Measurements from ENCODE around the gene TBC1D5. TPM values are rescaled to one million over a fixed set of nuclear protein-coding genes. Genes with fewer than 3 reads are reported as not detected.

The TBC1D5 gene
- total and polyA plus RNA-seq, 10 donors = 6.4 to 140 (median 97.1) TPM

DNA sequence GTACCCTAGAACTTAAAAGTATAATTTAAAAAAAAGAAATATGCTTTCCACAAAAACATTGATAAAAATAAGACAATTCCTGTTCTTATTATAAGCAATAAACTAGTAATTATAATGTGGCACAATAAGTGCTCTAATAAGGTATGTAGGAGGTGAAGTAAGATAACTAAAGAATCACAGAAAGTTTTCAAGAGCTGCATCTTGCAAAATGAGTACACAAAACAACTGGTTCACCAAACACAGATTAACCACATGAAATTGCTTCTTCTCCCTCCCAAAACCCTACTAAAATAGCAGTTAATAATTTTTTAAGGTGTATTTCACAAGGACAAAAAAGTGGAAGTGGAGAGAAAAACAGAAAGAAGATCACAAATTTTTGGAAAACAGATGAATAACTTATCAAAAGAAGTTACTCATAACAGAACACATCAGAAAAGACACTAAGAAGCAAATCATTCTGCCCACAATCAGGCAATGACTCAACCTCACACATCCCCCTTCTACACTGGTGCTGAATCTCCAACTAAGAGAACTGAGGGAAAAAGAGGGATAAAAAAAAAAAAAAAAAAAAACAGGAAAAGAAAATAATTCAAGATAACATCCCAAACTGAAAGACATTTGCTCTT, 64.2 kb downstream of the TBC1D5 start:
- Histone ChIP-seq H3K27me3 (replicated peaks in 1 of 7) (no peaks in the 10 kb centered on the region), H3K9me3 (no peaks in the 10 kb centered on the region), H3K4me1 (peaks cover 0 to 2% (median under 1%) of the 10 kb centered on the region in 6 donors), H3K4me3 (no peak overlapping the region), H3K36me3 (peaks cover 0 to 2% (median 0%) of the 10 kb centered on the region in 6 donors), H3K27ac (no peak overlapping the region)
- intact Hi-C loops (cut with DNase I; ENCODE audit: low total_unique reads) = no loop called here
- DNase-seq = no peak
- TF ChIP-seq POLR2AphosphoS5 (IDR thresholded peaks at IDR 0.05) = no peak
- TF ChIP-seq, protein P1, sequence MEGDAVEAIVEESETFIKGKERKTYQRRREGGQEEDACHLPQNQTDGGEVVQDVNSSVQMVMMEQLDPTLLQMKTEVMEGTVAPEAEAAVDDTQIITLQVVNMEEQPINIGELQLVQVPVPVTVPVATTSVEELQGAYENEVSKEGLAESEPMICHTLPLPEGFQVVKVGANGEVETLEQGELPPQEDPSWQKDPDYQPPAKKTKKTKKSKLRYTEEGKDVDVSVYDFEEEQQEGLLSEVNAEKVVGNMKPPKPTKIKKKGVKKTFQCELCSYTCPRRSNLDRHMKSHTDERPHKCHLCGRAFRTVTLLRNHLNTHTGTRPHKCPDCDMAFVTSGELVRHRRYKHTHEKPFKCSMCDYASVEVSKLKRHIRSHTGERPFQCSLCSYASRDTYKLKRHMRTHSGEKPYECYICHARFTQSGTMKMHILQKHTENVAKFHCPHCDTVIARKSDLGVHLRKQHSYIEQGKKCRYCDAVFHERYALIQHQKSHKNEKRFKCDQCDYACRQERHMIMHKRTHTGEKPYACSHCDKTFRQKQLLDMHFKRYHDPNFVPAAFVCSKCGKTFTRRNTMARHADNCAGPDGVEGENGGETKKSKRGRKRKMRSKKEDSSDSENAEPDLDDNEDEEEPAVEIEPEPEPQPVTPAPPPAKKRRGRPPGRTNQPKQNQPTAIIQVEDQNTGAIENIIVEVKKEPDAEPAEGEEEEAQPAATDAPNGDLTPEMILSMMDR (IDR thresholded peaks at IDR 0.05 in 8 of 11, conservative IDR thresholded peaks at IDR 0.05 in 3 of 11) = no peak

DNA sequence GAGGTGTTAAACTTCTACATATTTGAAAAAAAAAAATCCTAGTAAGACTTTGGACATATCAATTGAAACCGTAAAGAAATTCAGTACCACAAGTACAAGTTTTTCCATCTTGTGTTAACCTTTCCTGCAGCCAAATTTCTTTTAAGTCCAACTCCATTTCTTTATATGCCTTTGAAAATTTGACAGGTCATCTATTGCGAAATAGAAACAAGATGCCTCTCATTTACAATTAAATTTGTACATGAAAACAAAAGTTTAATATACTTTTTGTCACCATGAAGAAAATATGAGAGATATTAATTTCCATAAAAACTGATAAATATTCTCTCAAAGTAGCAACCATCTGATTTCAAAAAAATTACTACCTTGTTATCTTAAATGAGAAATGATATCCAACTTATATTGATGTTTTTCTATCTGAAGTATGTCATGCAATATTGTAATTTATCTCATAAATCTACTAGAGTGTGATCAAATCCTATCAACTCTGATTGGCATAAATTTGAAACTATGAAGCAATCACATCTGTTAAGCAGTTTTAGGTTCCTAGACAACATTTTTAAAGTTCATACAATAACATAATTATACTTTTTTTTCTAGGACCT, 68.2 kb downstream of the TBC1D5 start:
- DNase-seq = no peak
- Histone ChIP-seq H3K4me1 (peaks cover 0 to 8% (median 0%) of the 10 kb centered on the region in 6 donors), H3K27ac (no peak overlapping the region), H3K27me3 (replicated peaks in 1 of 7) (no peaks in the 10 kb centered on the region), H3K36me3 (peaks cover 0 to 12% (median 0%) of the 10 kb centered on the region in 6 donors), H3K9me3 (peaks cover 0 to 8% (median 0%) of the 10 kb centered on the region in 8 donors), H3K4me3 (no peak overlapping the region)
- TF ChIP-seq POLR2AphosphoS5 (IDR thresholded peaks at IDR 0.05) = no peak
- TF ChIP-seq, protein P1 (IDR thresholded peaks at IDR 0.05 in 8 of 11, conservative IDR thresholded peaks at IDR 0.05 in 3 of 11) = no peak
- TF ChIP-seq POLR2A (IDR thresholded peaks at IDR 0.05) = no peak
- WGBS, 5 donors = 47 to 78% (median 49%) methylated on average over 2 of the region's 2 CpGs
- intact Hi-C loops (cut with DNase I; ENCODE audit: low total_unique reads) = no loop called here

DNA sequence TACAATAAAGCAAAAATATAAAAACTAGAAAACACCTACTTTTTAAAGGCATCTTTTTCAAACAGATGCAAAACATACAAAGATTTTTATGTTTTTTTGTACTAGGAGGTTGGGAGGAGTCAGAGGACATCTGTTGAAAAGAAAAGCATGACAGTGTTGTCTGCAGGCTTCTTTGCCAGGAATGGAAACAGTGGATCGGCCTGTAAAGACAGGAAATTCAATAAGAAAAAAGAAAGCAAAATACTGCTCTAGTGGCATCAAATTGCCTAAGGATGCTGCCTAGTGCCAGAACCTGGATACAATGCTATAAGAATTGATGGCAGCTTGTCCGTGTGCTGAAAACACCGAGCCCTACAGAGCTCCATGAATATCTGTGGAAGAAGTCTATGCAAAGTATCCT, 69.9 kb downstream of the TBC1D5 start:
- Histone ChIP-seq H3K9me3 (peaks cover 0 to 13% (median 0%) of the 10 kb centered on the region in 8 donors), H3K4me3 (no peak overlapping the region), H3K36me3 (peaks cover 0 to 12% (median 0%) of the 10 kb centered on the region in 6 donors), H3K4me1 (peaks cover 0 to 8% (median 0%) of the 10 kb centered on the region in 6 donors), H3K27me3 (replicated peaks in 1 of 7) (no peaks in the 10 kb centered on the region), H3K27ac (no peak overlapping the region)
- TF ChIP-seq, protein P1 (IDR thresholded peaks at IDR 0.05 in 8 of 11, conservative IDR thresholded peaks at IDR 0.05 in 3 of 11) = no peak
- TF ChIP-seq POLR2A (IDR thresholded peaks at IDR 0.05) = no peak
- no peak for TF ChIP-seq POLR2AphosphoS5 (IDR thresholded peaks at IDR 0.05)
- WGBS, 5 donors = 80 to 86% (median 80%) methylated on average over 3 of the region's 3 CpGs
- intact Hi-C loops (cut with DNase I; ENCODE audit: low total_unique reads) = no loop called here
- no peak for DNase-seq

DNA sequence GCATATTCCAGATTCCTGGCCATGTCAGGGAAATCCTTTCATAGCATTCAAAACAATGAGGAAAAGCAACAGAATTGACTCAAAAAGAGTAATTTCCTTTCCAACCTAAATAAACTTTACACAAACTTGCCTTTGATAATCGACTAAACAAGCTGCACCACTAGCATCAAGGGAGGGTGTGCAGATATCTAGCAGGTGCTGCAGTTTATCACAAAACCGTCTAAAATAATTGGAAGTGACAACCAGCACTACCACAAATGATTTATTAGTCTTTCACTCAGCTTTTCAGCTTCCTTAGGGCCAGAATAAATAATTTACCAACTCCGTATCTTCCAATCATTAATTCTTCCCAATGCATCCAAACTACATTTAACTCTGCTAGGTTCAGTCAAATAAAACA, 71.7 kb downstream of the TBC1D5 start:
- intact Hi-C loops (cut with DNase I; ENCODE audit: low total_unique reads) = no loop called here
- H3K4me1 ChIP-seq = peaks cover 0 to 14% (median under 1%) of the 10 kb centered on the region in 6 donors
- 57 to 69% (median 66%) methylated on average over 3 of the region's 3 CpGs for WGBS, 5 donors

More for the DNA sequence above, 71.7 kb downstream of the TBC1D5 start:
- H3K4me3 ChIP-seq = no peak overlapping the region
- no peak overlapping the region for H3K27ac ChIP-seq
- TF ChIP-seq POLR2AphosphoS5 (IDR thresholded peaks at IDR 0.05) (no peak), POLR2A (IDR thresholded peaks at IDR 0.05) (no peak)
- TF ChIP-seq, protein P1 (IDR thresholded peaks at IDR 0.05 in 8 of 11, conservative IDR thresholded peaks at IDR 0.05 in 3 of 11) = no peak
- H3K9me3 ChIP-seq = peaks cover 0 to 13% (median 0%) of the 10 kb centered on the region in 8 donors
- H3K27me3 ChIP-seq (replicated peaks in 1 of 7) = no peaks in the 10 kb centered on the region
- peaks cover 0 to 12% (median 0%) of the 10 kb centered on the region in 6 donors for H3K36me3 ChIP-seq
- DNase-seq = no peak
